HUES48 (cell line): ENCODE results near the gene RAD50.
"Not testable (repeated sequence)": the region's sequence is repeated elsewhere in the genome, so short reads cannot be mapped to it uniquely, and the experiment has no call there.

Source experiments
- H3K27ac ChIP-seq: one replicate; pipeline ENCODE4 v1.7.0; 2013; ENCODE audit warnings: low read depth, low read length, inconsistent platforms
- H3K27me3 ChIP-seq: 2 replicates; pipeline ENCODE4 v1.6.1; 2013; ENCODE audit warnings: mild to moderate bottlenecking, low read length; ENCODE audit not compliant: control insufficient read depth, insufficient read depth
- H3K36me3 ChIP-seq: 2 replicates; pipeline ENCODE4 v1.6.1; 2013; ENCODE audit warnings: low read length; ENCODE audit not compliant: control insufficient read depth, insufficient read depth
- H3K4me1 ChIP-seq: 2 replicates; pipeline ENCODE4 v1.6.1; 2013; ENCODE audit warnings: mild to moderate bottlenecking, low read length; ENCODE audit not compliant: control insufficient read depth, insufficient read depth
- H3K4me3 ChIP-seq: 2 replicates; pipeline ENCODE4 v1.5.1; 2013; ENCODE audit warnings: mild to moderate bottlenecking, low read depth, low read length
- H3K9ac ChIP-seq: 2 replicates; pipeline ENCODE4 v1.6.1; 2013; ENCODE audit warnings: mild to moderate bottlenecking, low read depth, low read length, moderate library complexity
- H3K9me3 ChIP-seq: 2 replicates; pipeline ENCODE4 v1.6.1; 2013; ENCODE audit warnings: low read length; ENCODE audit not compliant: control insufficient read depth, insufficient read depth

The RAD50 gene

DNA sequence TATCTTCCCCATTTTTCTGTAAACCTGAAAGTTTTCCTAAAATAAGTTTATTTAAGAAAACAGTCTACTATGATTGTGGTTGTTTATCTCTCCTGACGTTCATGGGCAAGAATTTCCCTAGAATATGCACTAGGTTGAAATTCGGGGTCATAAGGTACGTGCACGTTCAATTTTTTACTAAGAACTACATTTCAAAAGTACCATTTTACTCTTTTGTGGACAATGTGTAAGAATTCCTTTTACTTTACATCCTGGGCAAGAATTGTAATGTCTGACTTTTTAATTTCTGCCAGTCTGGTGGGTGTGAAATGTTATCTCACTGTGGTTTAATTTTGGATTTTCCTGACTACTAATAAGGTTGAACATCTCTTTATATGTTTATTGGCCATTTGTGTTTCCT lies 25.8 kb upstream of the RAD50 start:
- H3K27ac ChIP-seq, result no peak overlapping the region
- no peaks in the 10 kb centered on the region for H3K4me1 ChIP-seq
- H3K9ac ChIP-seq, result no peak overlapping the region
- no peaks in the 10 kb centered on the region for H3K9me3 ChIP-seq
- 0 out of 2 replicates have a peak, but pooled peaks cover 4% of the 10 kb centered on the region for H3K27me3 ChIP-seq
- no peaks in the 10 kb centered on the region for H3K36me3 ChIP-seq
- no peak overlapping the region for H3K4me3 ChIP-seq

DNA sequence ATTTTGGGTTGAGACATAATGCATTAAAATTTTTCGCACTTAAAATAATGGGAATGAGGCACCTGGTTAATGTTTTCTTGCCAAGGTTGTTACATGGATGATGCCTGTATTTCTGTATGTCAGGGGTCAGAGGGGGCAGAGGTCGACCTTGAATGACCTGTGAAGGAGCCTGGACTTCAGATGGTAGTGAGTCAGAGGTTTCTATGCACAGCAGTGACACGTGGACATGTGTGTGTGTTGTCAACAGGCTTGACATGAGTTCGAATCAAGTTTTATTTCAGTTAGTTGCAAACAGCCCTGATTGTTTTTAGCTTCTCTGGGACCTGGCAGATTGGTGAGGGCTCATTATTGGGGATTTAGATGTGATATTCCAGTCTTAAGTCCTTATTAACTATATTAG lies 17.1 kb upstream of the RAD50 start:
- H3K27ac ChIP-seq, result no peak overlapping the region
- H3K9ac ChIP-seq, result no peak overlapping the region
- H3K36me3 ChIP-seq, result no peaks in the 10 kb centered on the region
- H3K4me1 ChIP-seq, result no peaks in the 10 kb centered on the region
- no peak overlapping the region for H3K4me3 ChIP-seq
- H3K9me3 ChIP-seq, result no peaks in the 10 kb centered on the region
- 0 out of 2 replicates have a peak, but pooled peaks cover 4% of the 10 kb centered on the region for H3K27me3 ChIP-seq

DNA sequence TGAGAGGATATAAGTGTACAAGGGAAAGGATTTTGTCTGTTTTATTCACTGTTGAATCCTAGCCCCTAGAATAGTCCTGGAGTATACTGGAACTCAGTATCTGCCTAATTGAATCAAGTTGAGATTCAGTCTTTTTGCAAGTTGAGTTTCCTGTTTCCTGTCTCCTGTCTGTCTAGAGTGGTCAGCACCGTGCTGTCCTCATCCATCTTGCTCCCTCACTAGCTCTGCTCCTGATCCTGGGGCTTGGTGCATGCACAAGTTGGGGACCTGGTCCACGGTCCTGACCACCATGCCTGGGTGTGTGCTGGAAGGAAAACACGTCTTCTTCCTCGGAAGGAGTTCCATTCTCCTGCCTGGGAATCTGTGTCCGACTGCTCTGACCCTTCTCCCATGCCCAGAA lies 16.6 kb upstream of the RAD50 start:
- Histone ChIP-seq H3K36me3 (no peaks in the 10 kb centered on the region), H3K27me3 (0 out of 2 replicates have a peak, but pooled peaks cover 2% of the 10 kb centered on the region), H3K4me3 (no peak overlapping the region), H3K4me1 (no peaks in the 10 kb centered on the region), H3K9me3 (no peaks in the 10 kb centered on the region), H3K27ac (no peak overlapping the region), H3K9ac (no peak overlapping the region)

DNA sequence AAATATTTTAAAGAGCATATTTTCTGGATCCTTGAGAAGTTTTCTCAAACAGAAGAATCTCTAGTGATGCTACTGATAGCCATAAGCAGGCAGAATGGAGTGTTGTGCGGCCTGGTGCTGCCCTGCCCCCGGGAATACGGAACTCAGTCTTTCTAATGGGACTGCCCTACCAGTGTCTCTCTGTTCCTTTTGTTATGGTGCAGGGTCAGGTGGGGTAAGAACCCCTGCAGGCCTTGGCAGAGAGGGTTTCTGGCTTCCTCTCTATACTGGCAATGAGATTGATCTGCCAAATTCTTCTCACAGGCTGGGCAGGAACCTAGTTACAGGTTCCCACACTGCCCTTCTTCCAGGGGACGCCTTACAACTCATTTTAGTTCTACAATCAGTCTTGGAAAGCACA lies 16.0 kb upstream of the RAD50 start:
- no peaks in the 10 kb centered on the region for H3K36me3 ChIP-seq
- H3K9me3 ChIP-seq, result no peaks in the 10 kb centered on the region
- H3K9ac ChIP-seq, result no peak overlapping the region
- no peaks in the 10 kb centered on the region for H3K27me3 ChIP-seq
- H3K4me3 ChIP-seq, result no peak overlapping the region
- H3K27ac ChIP-seq, result no peak overlapping the region
- H3K4me1 ChIP-seq, result no peaks in the 10 kb centered on the region

DNA sequence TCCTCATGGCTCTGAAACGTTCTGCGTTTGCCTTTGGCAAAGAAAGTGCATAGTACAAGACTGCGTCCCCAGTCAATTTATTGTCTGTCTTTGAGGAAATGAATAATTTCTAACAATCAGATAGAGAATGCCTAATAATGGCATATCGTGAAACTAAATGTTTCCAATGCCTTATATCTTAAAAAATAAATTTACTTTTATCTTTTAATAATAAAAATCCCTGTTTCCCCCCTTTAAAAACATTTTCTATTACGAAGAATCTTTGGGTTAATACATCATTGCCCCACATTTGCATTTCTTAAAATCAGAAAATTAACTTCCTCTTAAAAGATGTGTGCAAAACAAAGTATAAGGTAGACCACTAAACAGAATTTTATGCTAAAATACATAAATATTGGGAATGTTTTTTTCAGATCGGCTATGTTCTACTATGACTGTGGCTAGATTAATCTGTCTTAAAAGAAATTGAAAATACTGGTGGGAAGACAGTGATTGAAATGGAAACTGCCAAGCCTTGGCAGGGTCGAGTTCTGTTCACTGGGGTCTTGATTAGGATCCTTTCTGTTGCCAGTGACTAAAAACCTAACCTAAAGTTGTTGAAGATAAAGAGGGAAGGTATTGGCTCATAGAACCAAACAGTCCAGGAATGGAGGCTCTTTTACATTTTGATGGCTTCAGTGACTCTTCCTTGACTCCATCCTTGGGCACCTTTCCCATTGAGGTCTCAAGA lies 13.1 kb upstream of the RAD50 start, which contains the start of gene IL5:
IL5 (minus strand) TSS at position 51 of the 730 bp plus-strand sequence; CDS start at position 7, 44 bp downstream.
- H3K4me3 ChIP-seq, result no peak within 1 kb of the TSS
- H3K9ac ChIP-seq, result no peak within 1 kb of the TSS
- no peak within 1 kb of the TSS for H3K27ac ChIP-seq
- H3K4me1 ChIP-seq, result no peaks in the 10 kb centered on the region
- H3K36me3 ChIP-seq, result no peaks in the 10 kb centered on the region
- no peaks in the 10 kb centered on the region for H3K9me3 ChIP-seq
- no peaks in the 10 kb centered on the region for H3K27me3 ChIP-seq

DNA sequence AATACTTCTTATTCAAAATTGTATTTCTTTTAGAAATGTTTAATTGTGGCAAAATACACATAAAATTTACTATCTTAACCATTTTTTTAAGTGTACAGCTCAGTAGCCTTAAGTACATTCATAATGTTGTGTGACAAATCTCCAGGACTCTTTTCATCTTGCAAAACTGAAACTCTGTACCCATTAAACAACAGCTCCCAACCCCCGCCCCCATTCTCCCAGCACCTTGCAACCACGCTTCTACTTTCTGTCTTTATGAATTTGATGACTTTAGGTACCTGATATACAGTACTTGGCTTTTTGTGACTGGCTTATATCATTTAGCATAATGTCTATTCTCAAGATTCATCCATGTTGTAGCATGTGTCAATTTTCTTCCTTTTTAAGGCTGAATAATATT lies 10.7 kb upstream of the RAD50 start:
- Histone ChIP-seq H3K9ac (no peak overlapping the region), H3K9me3 (no peaks in the 10 kb centered on the region), H3K36me3 (no peaks in the 10 kb centered on the region), H3K27ac (no peak overlapping the region), H3K4me3 (no peak overlapping the region), H3K27me3 (no peaks in the 10 kb centered on the region), H3K4me1 (no peaks in the 10 kb centered on the region)

DNA sequence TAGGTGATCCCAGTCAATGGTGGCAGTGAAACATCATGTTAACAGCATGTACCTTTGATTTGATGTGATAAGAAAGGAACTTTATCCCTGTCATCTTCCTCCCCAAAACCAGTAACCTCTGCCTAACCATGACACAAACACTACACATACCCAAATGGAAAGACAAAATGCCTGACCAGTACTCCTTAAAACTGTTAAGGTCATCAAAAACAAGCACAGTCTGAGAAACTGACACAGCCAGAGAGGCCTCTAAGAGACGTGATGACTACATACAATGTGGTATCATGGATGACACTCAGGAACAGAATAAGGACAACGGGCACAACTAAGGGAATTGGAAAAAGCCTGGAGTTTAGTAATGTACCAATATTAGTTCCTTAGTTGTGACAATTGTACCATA lies 9.5 kb upstream of the RAD50 start:
- Histone ChIP-seq H3K9ac (no peak overlapping the region), H3K4me1 (no peaks in the 10 kb centered on the region)

DNA sequence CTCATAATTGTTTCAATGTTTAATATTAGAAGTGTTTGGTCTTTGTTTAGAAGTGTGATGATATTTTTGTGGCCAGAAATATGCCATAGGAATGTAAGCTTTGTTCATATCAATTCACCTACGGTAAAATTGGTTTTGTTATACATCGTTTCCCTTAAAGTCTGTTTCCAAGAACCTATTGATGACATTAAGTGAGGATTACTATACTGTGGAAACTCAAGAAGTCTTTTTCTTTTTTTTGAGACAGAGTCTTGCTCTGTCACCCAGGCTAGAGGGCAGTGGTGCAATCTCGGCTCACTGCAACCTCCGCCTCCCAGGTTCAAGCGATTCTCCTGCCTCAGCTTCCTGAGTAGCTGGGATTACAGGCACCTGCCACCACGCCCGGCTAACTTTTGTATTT lies 7.9 kb upstream of the RAD50 start:
- H3K36me3 ChIP-seq, H3K9me3 ChIP-seq, H3K27me3 ChIP-seq, H3K27ac ChIP-seq, H3K4me3 ChIP-seq, H3K4me1 ChIP-seq, H3K9ac ChIP-seq: not testable (repeated sequence)

More for the DNA sequence above, 9.5 kb upstream of the RAD50 start:
- H3K4me3 ChIP-seq, result no peak overlapping the region
- H3K27ac ChIP-seq, result no peak overlapping the region
- no peaks in the 10 kb centered on the region for H3K36me3 ChIP-seq
- H3K9me3 ChIP-seq, result no peaks in the 10 kb centered on the region
- H3K27me3 ChIP-seq, result no peaks in the 10 kb centered on the region

DNA sequence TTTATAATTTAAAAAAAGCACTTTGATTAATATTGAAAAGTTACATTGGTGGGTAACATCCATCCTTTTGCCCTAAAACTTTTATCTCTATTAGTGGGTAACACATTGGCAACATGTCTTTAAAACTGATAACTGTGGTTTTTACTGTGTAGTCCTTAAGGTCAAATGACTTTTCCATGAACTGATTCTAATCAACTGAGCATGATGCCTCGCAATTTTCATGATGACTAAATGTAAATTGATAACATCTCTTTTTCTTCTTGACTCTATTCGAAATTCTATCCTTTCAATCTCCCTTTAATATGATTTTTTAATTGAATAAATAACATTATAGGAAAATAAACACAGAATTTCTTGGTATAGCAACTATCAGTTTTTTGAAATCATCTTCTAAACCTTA lies 7.2 kb upstream of the RAD50 start:
- Histone ChIP-seq H3K27me3 (no peaks in the 10 kb centered on the region), H3K9me3 (no peaks in the 10 kb centered on the region), H3K27ac (no peak overlapping the region)

DNA sequence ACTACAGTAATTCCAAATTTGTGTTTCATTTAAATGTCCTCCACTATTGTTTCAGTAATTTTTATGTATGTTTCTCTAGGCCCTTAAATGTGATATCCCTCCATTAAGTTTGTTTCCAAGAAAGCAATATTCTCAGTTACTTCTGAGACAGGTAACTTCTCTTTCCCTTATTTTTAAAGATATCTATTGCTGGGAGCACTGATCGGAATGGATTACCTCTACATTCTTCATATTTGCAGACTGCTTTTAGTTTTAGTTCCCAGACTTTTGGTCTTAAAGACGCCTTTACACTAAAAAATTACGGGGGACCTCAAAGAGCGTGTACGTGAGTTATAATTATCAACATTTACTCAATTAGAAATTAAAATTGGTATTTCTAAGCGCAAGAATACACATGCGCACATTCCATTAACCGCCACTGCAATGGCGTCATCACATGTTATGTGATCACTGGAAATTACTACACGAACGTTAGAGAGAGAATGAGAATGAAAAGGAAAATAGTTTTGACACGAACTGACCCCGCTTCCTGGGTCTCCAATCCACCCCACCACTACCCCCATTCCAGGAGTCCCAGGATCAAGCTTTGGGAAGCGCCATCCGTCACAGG lies 519 bp upstream of the RAD50 start:
- Histone ChIP-seq H3K4me3 (peak overlapping the region; percentile 79), H3K27me3 (no peaks in the 10 kb centered on the region), H3K9me3 (no peaks in the 10 kb centered on the region), H3K4me1 (peaks cover 6% of the 10 kb centered on the region), H3K27ac (peak overlapping the region; percentile 83), H3K36me3 (peaks cover 19% of the 10 kb centered on the region), H3K9ac (peak overlapping the region; percentile 79; the same call in 1 of the 2 replicates)

More for the DNA sequence above, 7.2 kb upstream of the RAD50 start:
- no peaks in the 10 kb centered on the region for H3K4me1 ChIP-seq
- no peak overlapping the region for H3K9ac ChIP-seq
- no peaks in the 10 kb centered on the region for H3K36me3 ChIP-seq
- no peak overlapping the region for H3K4me3 ChIP-seq

DNA sequence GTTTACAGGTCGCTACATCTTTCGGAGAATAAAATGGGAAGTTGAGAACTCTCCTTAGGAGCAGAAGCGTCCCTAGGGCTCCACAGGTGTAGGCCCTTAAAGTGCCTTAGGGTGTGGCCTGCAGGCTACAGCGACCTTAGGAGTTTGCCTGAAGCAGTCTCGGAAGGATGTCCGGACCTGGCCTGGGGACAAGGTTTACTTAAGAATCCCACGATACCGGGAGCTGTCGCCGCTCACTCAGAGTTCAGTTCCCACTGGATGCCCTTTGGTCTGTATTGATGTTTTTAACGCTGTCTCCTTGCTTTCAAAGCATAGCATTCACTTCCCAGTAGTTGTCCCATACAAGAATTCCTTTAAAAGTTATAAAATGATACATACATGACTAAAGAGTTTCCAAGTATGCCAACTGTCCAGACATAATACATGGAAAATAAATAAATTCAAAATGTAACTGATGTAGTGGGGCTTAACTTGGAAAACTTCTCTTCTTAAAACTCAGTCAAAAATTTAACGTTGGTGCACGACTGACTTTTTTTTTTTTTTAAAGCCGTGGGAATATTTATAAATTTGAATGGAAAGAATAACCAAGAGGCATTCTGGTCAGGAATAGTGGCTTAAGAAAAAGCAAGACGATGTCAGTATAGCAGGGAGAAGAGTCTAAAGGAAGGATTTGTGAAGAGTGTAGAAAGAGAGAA lies 848 bp downstream of the RAD50 start:
- Histone ChIP-seq H3K27ac (peak overlapping the region; percentile 83), H3K9me3 (no peaks in the 10 kb centered on the region; the same call in 1 of the 2 replicates), H3K36me3 (peaks cover 24% of the 10 kb centered on the region), H3K9ac (peak overlapping the region; percentile 79), H3K4me1 (peaks cover 6% of the 10 kb centered on the region), H3K27me3 (no peaks in the 10 kb centered on the region), H3K4me3 (peak overlapping the region; percentile 79)
